Caco-2 (cell line): ENCODE results near the gene CHID1. TPM values are rescaled to one million over a fixed set of nuclear protein-coding genes. Genes with fewer than 3 reads are reported as not detected.

ENCODE experiments used
- BruUV-seq: library from RNA; stranded (reverse); fragments of 400-500 nt; replicated peaks from 2 replicates; lab custom pipeline; 2021; lab: Mats Ljungman, UMichigan
- CTCF ChIA-PET: fragments of 300-600 bp; sonication (Branson Sonifier 250); formaldehyde crosslinking; loops from one replicate; lab custom pipeline; 2022; ENCODE audit warnings: antibody characterized with exemption; lab: Charles Lee
- POLR2A ChIA-PET: fragments of 300-600 bp; sonication (Branson Sonifier 250); formaldehyde crosslinking; loops from one replicate; lab custom pipeline; 2022; ENCODE audit warnings: antibody characterized with exemption; lab: Charles Lee
- DNase-seq, 2 experiments: peaks; one replicate each; pipeline versions ENCODE4 v3.0.0 to v3.0.0-alpha.2; 2020 to 2022
- H3K27me3 ChIP-seq: replicated peaks from 2 replicates; pipeline ENCODE4 v1.6.0; 2011; ENCODE audit warnings: low read length; ENCODE audit not compliant: control insufficient read depth, insufficient read depth
- H3K36me3 ChIP-seq: 2 replicates; pipeline ENCODE4 v1.5.1; 2011; ENCODE audit warnings: low read length; ENCODE audit not compliant: control insufficient read depth, insufficient read depth
- H3K4me1 ChIP-seq: fragments of 250-450 bp; sonication (Bioruptor Pico); 2 replicates; pipeline ENCODE4 v1.5.1; 2020; ENCODE audit warnings: mild to moderate bottlenecking
- H3K4me3 ChIP-seq: 2 replicates; pipeline ENCODE4 v1.5.1; 2011; ENCODE audit warnings: low read depth, mild to moderate bottlenecking, control low read depth, low read length
- H3K9me3 ChIP-seq: fragments of 250-450 bp; sonication (Bioruptor Pico); 2 replicates; pipeline ENCODE4 v1.5.1; 2020; ENCODE audit warnings: mild to moderate bottlenecking, moderate library complexity
- H3K27ac Mint-ChIP-seq: one replicate; pipeline ENCODE4 v1.8.0; 2022; ENCODE audit warnings: mixed read lengths; ENCODE audit not compliant: unreplicated experiment
- H3K27me3 Mint-ChIP-seq: one replicate; pipeline ENCODE4 v1.8.0; 2022; ENCODE audit warnings: mixed read lengths; ENCODE audit not compliant: insufficient read depth, unreplicated experiment
- H3K36me3 Mint-ChIP-seq: one replicate; pipeline ENCODE4 v1.8.0; 2022; ENCODE audit warnings: mild to moderate bottlenecking, mixed read lengths; ENCODE audit not compliant: insufficient read depth, unreplicated experiment
- H3K4me1 Mint-ChIP-seq: one replicate; pipeline ENCODE4 v1.8.0; 2022; ENCODE audit warnings: low read depth, mixed read lengths; ENCODE audit not compliant: unreplicated experiment
- H3K4me3 Mint-ChIP-seq: one replicate; pipeline ENCODE4 v1.8.0; 2022; ENCODE audit warnings: mild to moderate bottlenecking, moderate library complexity, mixed read lengths; ENCODE audit not compliant: unreplicated experiment
- H3K9me3 Mint-ChIP-seq: one replicate; pipeline ENCODE4 v1.8.0; 2022; ENCODE audit warnings: mixed read lengths; ENCODE audit not compliant: unreplicated experiment
- intact Hi-C: fragments of 100-400 bp; cut with micrococcal nuclease; formaldehyde crosslinking; loops from one replicate; pipeline ENCODE4 v1.10.0; 2022; ENCODE audit not compliant: unreplicated experiment
- total RNA-seq: library from RNA; stranded (reverse); gene quantifications from 2 replicates; pipeline ENCODE4 v1.2.3, GENCODE V29; 2022
- TF ChIP-seq, protein P1 (sequence below), 2 experiments: fragments of 200-600 bp in 1 of 2; IDR thresholded peaks; 1 replicate in 1 of 2; 2 replicates in 1 of 2; pipeline versions ENCODE4 v1.5.1 to v1.8.0; 2011 to 2022; ENCODE audit warnings: antibody characterized with exemption in 1 of 2, control low read depth in 1 of 2, inconsistent platforms in 1 of 2, low read depth in 1 of 2, low read length in 1 of 2, mild to moderate bottlenecking in 1 of 2, moderate library complexity in 1 of 2; ENCODE audit not compliant: insufficient read depth in 1 of 2, severe bottlenecking in 1 of 2, unreplicated experiment in 1 of 2

The CHID1 gene
- total RNA-seq, 1 experiment from 2014 or later, result 180 TPM

DNA sequence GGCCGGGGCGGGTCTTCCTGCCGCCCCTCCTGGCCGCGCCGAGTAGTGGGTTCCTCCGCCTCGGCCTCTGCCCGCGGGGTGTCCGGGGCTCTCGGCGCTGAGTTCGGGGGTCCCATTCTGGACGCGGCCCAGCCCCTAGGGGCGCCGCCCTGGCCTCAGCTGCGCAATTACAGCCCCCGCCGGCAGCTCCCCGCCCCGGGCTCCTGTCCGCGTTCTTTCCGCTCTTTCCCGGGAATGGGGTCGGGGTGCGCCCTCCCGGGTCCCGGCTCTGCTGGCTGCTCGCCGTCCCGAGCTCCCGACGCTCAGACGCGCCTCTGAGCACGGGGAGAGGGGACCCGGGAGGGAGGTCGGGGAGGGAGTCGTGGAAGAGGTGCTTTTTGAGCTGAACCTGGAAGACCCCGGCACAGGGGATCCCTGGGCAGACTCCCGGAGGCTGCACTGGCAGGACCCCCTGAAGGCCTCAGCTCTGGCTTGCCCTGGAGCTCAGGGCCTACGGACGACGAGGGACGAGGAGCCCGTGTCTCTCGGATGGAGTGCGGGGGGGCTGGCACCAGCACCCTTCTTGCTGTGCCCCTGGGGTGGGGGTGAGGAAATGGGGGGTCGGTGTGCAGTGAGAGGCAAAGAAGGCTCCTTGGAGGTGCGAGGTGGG is 67.4 kb downstream of the CHID1 start:
- intact Hi-C loops, result loop anchor here (1.0 kb wide), 1 partner anchor 10 kb away; no protein-coding TSS in a partner anchor
- H3K36me3 Mint-ChIP-seq, result peaks cover 52% of the 10 kb centered on the region
- H3K27ac Mint-ChIP-seq, result peak overlapping the region; percentile 88
- Histone ChIP-seq H3K4me1 (peaks cover 30% of the 10 kb centered on the region), H3K36me3 (peaks cover 3% of the 10 kb centered on the region), H3K9me3 (no peaks in the 10 kb centered on the region), H3K27me3 (no peaks in the 10 kb centered on the region), H3K4me3 (peak overlapping the region; percentile 68)
- TF ChIP-seq, protein P1, sequence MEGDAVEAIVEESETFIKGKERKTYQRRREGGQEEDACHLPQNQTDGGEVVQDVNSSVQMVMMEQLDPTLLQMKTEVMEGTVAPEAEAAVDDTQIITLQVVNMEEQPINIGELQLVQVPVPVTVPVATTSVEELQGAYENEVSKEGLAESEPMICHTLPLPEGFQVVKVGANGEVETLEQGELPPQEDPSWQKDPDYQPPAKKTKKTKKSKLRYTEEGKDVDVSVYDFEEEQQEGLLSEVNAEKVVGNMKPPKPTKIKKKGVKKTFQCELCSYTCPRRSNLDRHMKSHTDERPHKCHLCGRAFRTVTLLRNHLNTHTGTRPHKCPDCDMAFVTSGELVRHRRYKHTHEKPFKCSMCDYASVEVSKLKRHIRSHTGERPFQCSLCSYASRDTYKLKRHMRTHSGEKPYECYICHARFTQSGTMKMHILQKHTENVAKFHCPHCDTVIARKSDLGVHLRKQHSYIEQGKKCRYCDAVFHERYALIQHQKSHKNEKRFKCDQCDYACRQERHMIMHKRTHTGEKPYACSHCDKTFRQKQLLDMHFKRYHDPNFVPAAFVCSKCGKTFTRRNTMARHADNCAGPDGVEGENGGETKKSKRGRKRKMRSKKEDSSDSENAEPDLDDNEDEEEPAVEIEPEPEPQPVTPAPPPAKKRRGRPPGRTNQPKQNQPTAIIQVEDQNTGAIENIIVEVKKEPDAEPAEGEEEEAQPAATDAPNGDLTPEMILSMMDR (IDR thresholded peaks at IDR 0.05; ENCODE audit: insufficient read depth in 1 of 2, low read depth in 1 of 2, low read length in 1 of 2, severe bottlenecking in 1 of 2, unreplicated experiment in 1 of 2), result no peak
- CTCF ChIA-PET, result interaction anchor here (0.6 to 1.5 kb wide), 3 partner anchors 9 to 24 kb away, joined by 3 to 4 read pairs (median 3); no protein-coding TSS in a partner anchor
- DNase-seq, result no peak
- BruUV-seq, result no TSS peak
- POLR2A ChIA-PET, result interaction anchor here (0.6 to 1.2 kb wide), 4 partner anchors 9 to 1145 kb away, joined by 3 to 12 read pairs (median 4); partner anchors contain the start of gene RPLP2
- peaks cover 18% of the 10 kb centered on the region for H3K4me1 Mint-ChIP-seq
- peak overlapping the region; percentile 90 for H3K4me3 Mint-ChIP-seq
- no peaks in the 10 kb centered on the region for H3K9me3 Mint-ChIP-seq
- no peaks in the 10 kb centered on the region for H3K27me3 Mint-ChIP-seq

DNA sequence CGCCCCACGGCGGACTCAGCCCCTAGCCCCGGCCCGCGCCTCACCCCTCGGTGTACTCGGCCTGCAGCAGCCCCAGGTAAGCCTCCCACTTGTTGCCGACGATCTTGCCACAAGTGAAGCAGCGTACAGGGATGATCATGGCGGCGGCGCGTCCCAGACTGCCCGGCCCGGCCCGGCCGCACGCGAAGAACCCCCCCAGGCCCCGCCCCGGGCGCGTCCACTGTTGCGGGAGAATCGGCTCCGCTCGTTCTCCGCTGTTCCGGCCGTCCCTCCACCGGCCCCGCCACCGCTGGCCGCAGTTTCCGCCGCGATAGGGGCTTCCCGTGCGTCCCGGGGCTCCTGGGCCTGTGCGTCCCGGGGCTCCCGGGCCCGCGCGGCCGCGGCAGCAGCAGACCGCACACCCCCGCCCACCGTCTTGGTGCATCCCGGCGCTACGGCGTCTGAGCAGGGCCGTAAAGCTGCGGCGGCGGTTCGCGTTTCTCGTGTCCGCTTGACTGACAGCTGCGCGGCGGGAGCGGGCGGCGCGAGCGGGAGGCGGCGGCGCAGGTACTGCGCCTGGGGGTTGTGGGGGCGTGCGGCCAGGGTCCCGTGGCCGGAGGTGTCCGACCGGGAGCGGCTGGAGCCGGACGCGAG is 68.1 kb downstream of the CHID1 start, which contains the start of the genes POLR2L and TSPAN4:
Gene POLR2L (minus strand): TSS at position 160 of the 633 bp plus-strand sequence. CDS start 21 bp downstream, at position 139.
Gene TSPAN4 (plus strand): TSS at position 483 of the 633 bp plus-strand sequence. CDS start 7,453 bp downstream, outside the sequence.
- no peaks in the 10 kb centered on the region for H3K9me3 Mint-ChIP-seq
- H3K4me3 Mint-ChIP-seq, result peak within 1 kb of the TSS; percentile 90
- peak within 1 kb of the TSS; percentile 88 for H3K27ac Mint-ChIP-seq
- Histone ChIP-seq H3K27me3 (no peaks in the 10 kb centered on the region), H3K36me3 (peaks cover 5% of the 10 kb centered on the region), H3K4me1 (peaks cover 26% of the 10 kb centered on the region), H3K9me3 (no peaks in the 10 kb centered on the region), H3K4me3 (peak within 1 kb of the TSS; percentile 68)
- TF ChIP-seq, protein P1 (IDR thresholded peaks at IDR 0.05; ENCODE audit: insufficient read depth in 1 of 2, low read depth in 1 of 2, low read length in 1 of 2, severe bottlenecking in 1 of 2, unreplicated experiment in 1 of 2), result no peak
- CTCF ChIA-PET, result interaction anchor here (1.5 kb wide), 1 partner anchor 23 kb away, joined by 3 read pairs; no protein-coding TSS in a partner anchor
- H3K4me1 Mint-ChIP-seq, result peaks cover 18% of the 10 kb centered on the region
- intact Hi-C loops, result loop anchor here (1.0 kb wide), 1 partner anchor 9 kb away; no protein-coding TSS in a partner anchor
- peaks cover 58% of the 10 kb centered on the region for H3K36me3 Mint-ChIP-seq
- no TSS peak for BruUV-seq
- no peaks in the 10 kb centered on the region for H3K27me3 Mint-ChIP-seq
- DNase-seq, result peak; percentile 90 to 94
- POLR2A ChIA-PET, result interaction anchor here (0.6 to 1.2 kb wide), 3 partner anchors 9 to 1146 kb away, joined by 3 to 4 read pairs (median 4); partner anchors contain the start of gene RPLP2

DNA sequence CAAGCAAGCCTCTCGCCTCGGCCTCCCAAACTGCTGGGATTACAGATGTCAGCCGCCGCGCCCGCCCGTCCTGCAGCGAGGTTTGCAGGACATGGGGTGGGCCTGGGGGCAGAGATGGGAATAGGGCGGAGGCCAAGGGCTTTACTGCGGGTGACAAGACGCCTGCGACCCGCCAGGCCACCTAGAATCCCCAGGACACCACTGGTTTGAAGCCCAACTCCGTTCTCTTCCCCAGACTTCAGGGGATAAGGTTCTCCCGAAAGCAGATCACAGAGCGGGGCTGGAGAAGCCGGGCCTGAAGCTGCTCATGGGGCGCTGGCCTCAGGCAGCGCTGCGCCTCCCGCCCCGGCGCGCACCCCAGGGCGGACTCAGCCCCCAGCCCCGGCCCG is 68.6 kb downstream of the CHID1 start:
- intact Hi-C loops, result no loop called here
- peaks cover 8% of the 10 kb centered on the region for H3K36me3 ChIP-seq
- H3K4me3 Mint-ChIP-seq, result peak overlapping the region; percentile 90
- H3K9me3 Mint-ChIP-seq, result no peaks in the 10 kb centered on the region
- peaks cover 26% of the 10 kb centered on the region for H3K4me1 ChIP-seq
- ChIA-PET POLR2A (no interaction called here), CTCF (interaction anchor here (1.5 kb wide), 1 partner anchor 23 kb away, joined by 3 read pairs; no protein-coding TSS in a partner anchor)
- H3K27me3 ChIP-seq, result no peaks in the 10 kb centered on the region
- no peaks in the 10 kb centered on the region for H3K9me3 ChIP-seq
- peaks cover 18% of the 10 kb centered on the region for H3K4me1 Mint-ChIP-seq
- peaks cover 64% of the 10 kb centered on the region for H3K36me3 Mint-ChIP-seq
- TF ChIP-seq, protein P1 (IDR thresholded peaks at IDR 0.05; ENCODE audit: insufficient read depth in 1 of 2, low read depth in 1 of 2, low read length in 1 of 2, severe bottlenecking in 1 of 2, unreplicated experiment in 1 of 2), result no peak
- H3K27ac Mint-ChIP-seq, result peak overlapping the region; percentile 85
- TSS peak; percentile 72 for BruUV-seq
- no peaks in the 10 kb centered on the region for H3K27me3 Mint-ChIP-seq
- peak overlapping the region; percentile 68 for H3K4me3 ChIP-seq
- peak in 1 of 2 experiments; percentile 54 for DNase-seq
